Effector memory CD4-positive, alpha-beta T cell (primary cell): ENCODE measurements around the gene STX1A.

Source experiments
- DNase-seq, 3 donors: peaks; one replicate each; pipeline ENCODE4 v3.0.0-alpha.2; 2020
- H3K27ac ChIP-seq: 2 replicates; pipeline ENCODE4 v1.7.0; 2013; ENCODE audit warnings: mild to moderate bottlenecking, low read length, moderate library complexity; ENCODE audit not compliant: insufficient read depth, poor library complexity, severe bottlenecking
- H3K27me3 ChIP-seq: replicated peaks from 2 replicates; pipeline ENCODE4 v1.7.0; 2013; ENCODE audit warnings: mild to moderate bottlenecking, low read length; ENCODE audit not compliant: insufficient read depth, control insufficient read depth, poor library complexity, severe bottlenecking
- H3K36me3 ChIP-seq: 2 replicates; pipeline ENCODE4 v1.7.0; 2013; ENCODE audit warnings: mild to moderate bottlenecking, low read length, moderate library complexity; ENCODE audit not compliant: control insufficient read depth, insufficient read depth
- H3K4me1 ChIP-seq: 2 replicates; pipeline ENCODE4 v1.7.0; 2013; ENCODE audit warnings: low read length, mild to moderate bottlenecking; ENCODE audit not compliant: control insufficient read depth, insufficient read depth, poor library complexity, severe bottlenecking
- H3K4me3 ChIP-seq: 2 replicates; pipeline ENCODE4 v1.7.0; 2013; ENCODE audit warnings: low read length, low read depth, mild to moderate bottlenecking; ENCODE audit not compliant: insufficient read depth, poor library complexity, severe bottlenecking
- H3K9me3 ChIP-seq: 2 replicates; pipeline ENCODE4 v1.7.0; 2013; ENCODE audit warnings: mild to moderate bottlenecking, low read length, moderate library complexity; ENCODE audit not compliant: control insufficient read depth
- total RNA-seq, 3 donors: gene quantifications; one replicate each; lab custom pipeline; 2026; lab: John Stamatoyannopoulos, UW

Gene STX1A
- total RNA-seq: 12.4 to 16.8 (median 15.9) reads per million in 3 donors

DNA sequence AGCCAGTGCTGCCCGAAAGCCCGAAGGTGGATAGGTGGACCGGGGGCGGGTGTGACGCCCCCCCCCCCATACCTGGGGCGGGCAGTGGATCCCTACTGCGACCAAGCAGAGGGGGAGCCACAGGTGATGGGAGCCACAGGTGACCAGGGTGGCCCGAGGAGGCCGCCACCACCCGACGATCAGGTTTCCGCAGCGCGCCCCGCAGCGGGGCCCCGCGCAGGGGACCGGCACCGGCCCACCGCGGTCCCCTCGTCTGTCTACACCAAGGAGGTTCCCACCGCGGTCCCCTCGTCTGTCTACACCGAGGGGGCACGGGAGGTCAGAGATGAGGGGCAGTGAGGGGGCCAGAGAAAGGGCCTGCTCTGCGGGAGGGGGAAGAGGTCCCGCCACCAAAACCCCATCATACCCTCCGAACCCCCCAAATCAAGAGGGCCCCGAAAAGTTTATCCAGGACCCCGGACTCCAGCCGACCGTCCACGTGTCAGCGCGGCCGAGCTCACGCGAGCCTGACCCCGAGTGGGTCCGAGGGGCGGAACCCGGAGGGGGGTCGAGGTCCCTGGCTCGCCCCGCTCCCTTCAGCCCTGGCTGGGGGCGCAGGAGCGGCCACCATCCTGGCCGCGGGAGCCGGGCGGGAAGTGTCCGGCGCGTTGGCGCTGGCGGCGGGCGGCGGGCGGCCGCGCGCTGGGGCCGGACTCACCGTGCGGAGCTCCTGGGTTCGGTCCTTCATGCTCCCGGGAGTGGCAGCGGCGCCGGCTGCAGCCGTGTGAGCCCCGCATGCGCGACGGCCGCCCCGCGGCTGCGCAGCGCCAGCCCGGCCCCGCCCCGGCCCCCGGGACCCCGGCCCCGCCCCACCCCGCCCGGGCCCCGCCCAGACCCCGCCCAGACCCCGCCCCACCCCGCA lies at the start of gene STX1A:
Gene STX1A, minus strand, starts transcription at position 765 of the 901 bp plus-strand sequence. Its CDS starts 38 bp downstream, at position 727.
- Histone ChIP-seq H3K4me1 (peaks cover 32% of the 10 kb centered on the region), H3K27ac (peak within 1 kb of the TSS; percentile 47), H3K9me3 (no peaks in the 10 kb centered on the region), H3K36me3 (peaks cover 3% of the 10 kb centered on the region), H3K4me3 (peak within 1 kb of the TSS; percentile 86), H3K27me3 (no peaks in the 10 kb centered on the region)
- peak; percentile 52 to 59 (median 57) for DNase-seq

DNA sequence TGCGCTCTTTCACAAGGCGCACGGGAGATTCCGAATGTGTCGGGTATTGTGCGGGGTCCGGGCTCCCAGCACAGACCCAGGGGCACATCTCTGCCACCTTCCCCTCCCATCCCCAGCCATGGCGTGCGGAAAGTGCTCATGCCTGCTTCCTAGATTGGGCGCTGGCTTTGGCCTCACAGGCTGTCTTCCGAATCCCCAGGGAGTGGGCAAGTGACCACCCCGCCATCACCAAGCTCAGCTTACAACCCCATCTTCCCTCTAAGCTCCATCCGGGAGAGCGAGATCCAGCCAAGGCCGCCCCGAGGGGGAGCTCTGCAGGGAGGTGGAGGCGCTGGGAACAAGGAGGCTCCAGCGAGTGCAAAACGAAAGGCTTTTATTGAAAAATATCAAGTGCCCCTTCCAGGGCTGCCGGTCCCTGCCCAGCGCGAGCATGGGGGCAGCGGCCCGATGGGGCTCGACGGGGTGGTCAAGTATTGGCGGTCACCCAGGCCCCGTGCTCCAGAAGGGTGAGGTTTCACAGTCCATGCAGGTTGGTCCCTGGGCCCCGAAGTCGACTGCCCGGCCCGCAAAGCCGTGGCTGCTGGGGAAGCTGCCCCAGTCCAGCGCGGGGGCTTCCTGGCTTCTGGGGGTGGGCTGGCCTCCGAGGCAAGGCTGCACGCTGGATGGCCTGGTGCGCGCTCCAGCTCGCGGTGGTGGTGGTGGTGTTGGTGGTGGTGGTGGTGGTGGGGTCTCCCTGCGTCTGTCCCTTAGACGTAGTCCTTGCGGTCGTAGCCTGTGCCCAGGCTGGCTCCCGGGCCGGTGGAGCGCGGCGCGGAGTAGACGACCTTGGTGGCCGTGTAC lies 49.4 kb upstream of the STX1A start:
- Histone ChIP-seq H3K36me3 (no peaks in the 10 kb centered on the region), H3K27ac (no peak overlapping the region), H3K4me1 (peaks cover 7% of the 10 kb centered on the region), H3K4me3 (no peak overlapping the region), H3K9me3 (no peaks in the 10 kb centered on the region), H3K27me3 (peaks cover 22% of the 10 kb centered on the region)
- DNase-seq: no peak

DNA sequence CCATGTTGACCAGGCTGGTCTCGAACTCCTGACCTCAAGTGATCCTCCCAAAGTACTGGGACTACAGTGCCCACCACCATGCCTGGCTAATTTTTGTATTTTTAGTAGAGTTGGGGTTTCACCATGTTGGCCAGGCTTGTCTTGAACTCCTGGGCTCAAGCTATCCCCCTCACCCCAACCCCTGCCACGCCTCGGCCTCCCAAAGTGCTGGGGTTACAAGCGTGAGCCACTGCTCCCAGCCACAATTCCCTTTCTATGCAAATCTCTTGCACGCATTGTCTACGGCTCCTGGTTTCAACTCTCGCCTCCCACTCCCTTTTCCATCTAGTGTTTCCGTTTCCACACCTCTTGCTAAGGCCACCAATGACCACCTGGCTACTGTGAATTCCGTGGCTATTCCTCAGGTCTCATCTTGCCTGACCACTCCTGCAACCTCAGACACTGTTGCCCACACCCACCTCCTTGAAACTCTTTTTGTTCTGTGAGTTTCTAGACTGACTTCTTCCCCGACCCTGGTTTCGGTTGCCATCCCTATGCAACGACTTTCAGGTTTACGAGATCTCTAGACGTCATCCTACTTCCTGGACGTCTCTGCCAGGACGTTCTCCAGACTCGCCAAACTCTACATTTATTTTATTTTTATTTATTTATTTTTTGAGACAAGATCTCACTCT lies 47.2 kb upstream of the STX1A start:
- Histone ChIP-seq H3K36me3 (no peaks in the 10 kb centered on the region), H3K27me3 (peaks cover 22% of the 10 kb centered on the region), H3K27ac (no peak overlapping the region), H3K4me3 (no peak overlapping the region), H3K9me3 (no peaks in the 10 kb centered on the region), H3K4me1 (peaks cover 7% of the 10 kb centered on the region)
- no peak for DNase-seq

DNA sequence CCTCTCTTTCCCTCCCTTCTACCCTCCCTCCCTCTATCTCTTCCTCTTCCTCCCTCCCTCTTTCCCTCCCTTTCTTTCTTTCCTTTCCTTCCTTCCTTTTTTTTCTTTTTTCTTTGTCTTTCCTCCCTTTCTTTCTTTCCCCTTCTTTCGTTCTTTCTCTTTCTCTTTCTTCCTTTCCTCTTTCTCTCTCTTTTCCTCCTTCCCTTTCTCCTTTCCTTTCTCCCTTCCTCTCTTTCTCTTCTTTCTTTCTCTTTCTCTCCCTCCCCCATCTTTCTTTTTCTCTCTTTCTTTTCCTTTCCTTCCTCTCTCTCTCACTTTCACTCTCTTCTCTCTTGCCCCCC lies 43.2 kb upstream of the STX1A start:
- Histone ChIP-seq H3K4me3 (no peak overlapping the region), H3K27me3 (no peaks in the 10 kb centered on the region)

DNA sequence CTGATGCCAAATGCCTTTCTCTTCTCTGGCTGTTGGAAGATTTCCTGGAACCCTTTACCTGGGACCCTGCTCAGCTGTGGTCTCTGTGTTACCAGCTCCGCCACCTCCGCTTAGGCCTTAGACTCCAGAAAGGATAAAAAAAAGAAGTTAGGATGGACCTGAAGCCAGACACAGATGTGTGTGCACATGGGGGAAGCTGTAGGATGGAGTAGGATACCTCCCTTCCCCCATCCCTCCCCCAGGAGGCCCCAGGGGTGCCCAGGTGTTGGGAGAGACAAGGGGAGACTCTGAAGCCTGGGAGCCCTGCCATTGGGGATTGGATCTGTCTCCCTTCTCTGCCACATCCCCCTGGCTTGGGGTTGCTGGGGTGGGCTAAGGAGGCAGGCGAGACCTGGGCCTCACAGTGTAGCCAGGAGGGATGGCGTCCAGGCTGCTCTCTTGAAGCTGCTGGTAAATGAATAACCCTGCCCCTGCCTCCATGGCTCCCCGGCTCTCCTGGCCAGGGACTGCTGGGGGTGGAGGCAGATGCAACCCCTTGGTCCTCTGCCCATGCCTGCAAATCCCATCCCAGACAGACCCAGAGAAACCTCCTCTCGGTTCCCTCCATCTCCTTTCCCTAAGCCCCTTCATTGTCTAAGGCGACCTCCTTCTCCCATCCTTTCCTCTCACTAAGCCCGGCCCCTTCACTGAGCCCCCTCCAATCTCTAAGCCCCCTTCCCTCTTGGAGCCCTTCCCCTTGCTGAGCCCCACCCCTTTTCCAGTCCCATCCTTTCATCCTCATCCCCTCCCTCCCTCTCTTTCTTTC lies 42.6 kb upstream of the STX1A start:
- no peaks in the 10 kb centered on the region for H3K36me3 ChIP-seq
- H3K27ac ChIP-seq: no peak overlapping the region
- no peak for DNase-seq
- H3K4me1 ChIP-seq: no peaks in the 10 kb centered on the region
- H3K4me3 ChIP-seq: no peak overlapping the region
- H3K27me3 ChIP-seq: no peaks in the 10 kb centered on the region
- no peaks in the 10 kb centered on the region for H3K9me3 ChIP-seq

More for the DNA sequence above, 43.2 kb upstream of the STX1A start:
- Histone ChIP-seq H3K27ac (no peak overlapping the region), H3K36me3 (no peaks in the 10 kb centered on the region), H3K4me1 (no peaks in the 10 kb centered on the region), H3K9me3 (no peaks in the 10 kb centered on the region)
- DNase-seq: no peak

DNA sequence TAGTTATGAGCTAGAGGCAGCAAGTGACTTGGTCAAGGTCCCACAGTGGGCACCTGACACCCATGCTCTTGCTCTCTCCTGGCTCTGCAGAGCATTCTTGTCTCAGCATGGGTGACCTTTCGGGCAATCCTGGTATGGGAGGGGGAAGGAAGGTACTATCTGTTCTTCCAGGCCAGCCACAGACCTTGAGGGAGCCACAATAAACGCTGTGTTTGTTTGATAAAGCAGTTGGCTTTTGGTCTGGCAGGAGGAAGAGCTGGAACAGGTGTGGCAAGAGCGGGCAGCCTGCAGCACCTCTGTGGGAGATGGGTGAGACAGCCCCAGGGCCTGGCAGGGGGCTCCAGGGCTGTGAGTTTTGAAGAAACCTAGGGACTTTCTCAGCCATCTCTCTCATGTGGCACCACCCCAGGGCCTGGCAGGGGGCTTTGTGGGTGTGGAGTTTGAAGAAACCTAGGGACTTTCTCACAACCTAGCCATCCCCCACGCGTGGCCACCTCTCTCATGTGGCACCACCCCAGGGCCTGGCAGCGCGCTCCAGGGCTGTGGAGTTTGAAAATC lies 39.2 kb upstream of the STX1A start:
- Histone ChIP-seq H3K36me3 (no peaks in the 10 kb centered on the region), H3K9me3 (no peaks in the 10 kb centered on the region), H3K4me3 (no peak overlapping the region), H3K27ac (no peak overlapping the region), H3K27me3 (no peaks in the 10 kb centered on the region), H3K4me1 (no peaks in the 10 kb centered on the region)
- DNase-seq: no peak

DNA sequence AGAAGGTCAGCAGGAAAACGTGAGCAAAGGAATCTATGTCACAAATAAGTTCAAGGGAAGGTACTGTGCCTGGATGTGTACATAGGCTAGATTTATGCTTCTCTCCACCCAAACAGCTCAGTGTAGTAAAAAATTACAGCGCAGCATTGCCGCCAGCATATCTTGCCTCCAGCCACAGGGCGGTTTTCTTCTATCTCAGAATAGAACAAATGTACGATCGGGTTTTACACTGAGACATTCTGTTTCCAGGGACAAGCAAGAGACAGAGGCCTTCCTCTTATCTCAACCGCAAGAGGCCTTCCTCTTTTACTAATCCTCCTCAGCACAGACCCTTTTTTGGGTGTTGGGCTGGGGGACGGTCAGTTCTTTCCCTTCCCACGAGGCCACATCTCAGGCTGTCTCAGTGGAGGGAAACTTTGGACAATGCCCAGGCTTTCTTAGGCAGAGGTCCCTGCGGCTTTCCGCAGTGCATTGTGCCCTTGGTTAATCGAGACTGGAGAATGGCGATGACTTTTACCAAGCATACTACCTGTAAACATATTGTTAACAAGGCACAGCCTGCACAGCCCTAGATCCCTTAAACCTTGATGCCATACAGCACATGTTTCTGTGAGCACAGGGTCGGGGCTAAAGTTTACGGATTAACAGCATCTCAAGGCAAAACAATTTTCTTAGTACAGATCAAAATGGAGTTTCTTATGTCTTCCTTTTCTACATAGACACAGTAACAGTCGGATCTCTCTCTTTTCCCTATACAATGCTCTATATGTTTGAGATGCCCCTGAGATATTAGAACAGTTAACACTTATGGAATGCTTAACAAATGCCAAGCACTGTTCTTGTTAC lies 30.7 kb upstream of the STX1A start:
- Histone ChIP-seq H3K4me1 (no peaks in the 10 kb centered on the region), H3K27me3 (no peaks in the 10 kb centered on the region), H3K27ac (no peak overlapping the region), H3K36me3 (no peaks in the 10 kb centered on the region), H3K9me3 (no peaks in the 10 kb centered on the region), H3K4me3 (no peak overlapping the region)
- DNase-seq: no peak

DNA sequence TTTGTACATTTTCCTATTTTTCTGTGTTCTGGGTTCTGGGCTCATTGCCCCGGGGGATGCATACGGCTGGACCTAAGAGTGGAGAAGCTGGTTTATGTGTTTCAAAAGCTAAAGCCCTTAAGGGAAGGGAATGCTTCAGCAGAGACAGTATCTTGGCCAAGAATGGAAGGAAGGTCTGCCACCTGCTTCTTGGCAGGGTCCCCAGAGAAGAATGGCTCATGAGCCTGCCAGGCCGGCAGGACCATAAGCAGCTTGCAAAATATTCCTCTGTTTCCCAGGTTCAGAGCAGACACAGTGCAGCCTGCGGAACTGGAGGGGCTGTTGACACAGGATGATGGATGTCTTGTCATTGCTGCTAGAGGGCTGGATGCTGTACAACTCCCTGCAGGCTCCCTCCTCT lies 26.9 kb upstream of the STX1A start:
- no peak overlapping the region for H3K27ac ChIP-seq
- no peaks in the 10 kb centered on the region for H3K9me3 ChIP-seq
- no peaks in the 10 kb centered on the region for H3K27me3 ChIP-seq
- DNase-seq: no peak
- H3K36me3 ChIP-seq: no peaks in the 10 kb centered on the region
- H3K4me3 ChIP-seq: no peak overlapping the region
- no peaks in the 10 kb centered on the region for H3K4me1 ChIP-seq
